H1 (cell line): ENCODE results near the gene PHETA1. TPM values are rescaled to one million over a fixed set of nuclear protein-coding genes. Genes with fewer than 3 reads are reported as not detected.

Experiments used
- BRCA1 ChIP-seq: IDR thresholded peaks from 2 replicates; pipeline ENCODE4 v1.6.1; 2012; ENCODE audit warnings: low read depth, low read length, improper control_type of control experiment
- SIX5 ChIP-seq: IDR thresholded peaks from 2 replicates; pipeline ENCODE4 v1.6.1; 2011; ENCODE audit warnings: mild to moderate bottlenecking, low read depth, low read length
- TBP ChIP-seq: IDR thresholded peaks from 2 replicates; pipeline ENCODE4 v1.6.1; 2011; ENCODE audit warnings: low read depth, low read length, improper control_type of control experiment
- TCF12 ChIP-seq: IDR thresholded peaks from 2 replicates; pipeline ENCODE4 v1.6.1; 2011; ENCODE audit warnings: low read depth, mild to moderate bottlenecking, low read length
- polyA plus RNA-seq, 7 experiments: library from polyadenylated mRNA; depleted of rRNA in 3 of 7; stranded (reverse) in 5 of 7; unstranded in 2 of 7; fragments of >200 nt in 5 of 7; fragments of 200-250 nt in 2 of 7; gene quantifications; 1 replicate in 5 of 7; 2 replicates in 1 of 7; 4 replicates in 1 of 7; pipeline versions ENCODE4 v1.2.1 to v1.2.3, GENCODE V29; 2011 to 2013; ENCODE audit warnings: missing spikeins in 2 of 7, mixed read lengths in 2 of 7
- total RNA-seq: library from RNA; stranded (reverse); fragmentation: NEBNext Ultra II Directional; extraction: Animal tissue kit (Norgen Biotek cat#: 25700); gene quantifications from 2 replicates; pipeline ENCODE4 v1.2.1, GENCODE V29; 2021

PHETA1 gene
- total and polyA plus RNA-seq, 2 of the 8 experiments (the other 6 are each of a cell fraction or from before 2014, with no cell fraction given), result 5.2 to 12.3 TPM

DNA sequence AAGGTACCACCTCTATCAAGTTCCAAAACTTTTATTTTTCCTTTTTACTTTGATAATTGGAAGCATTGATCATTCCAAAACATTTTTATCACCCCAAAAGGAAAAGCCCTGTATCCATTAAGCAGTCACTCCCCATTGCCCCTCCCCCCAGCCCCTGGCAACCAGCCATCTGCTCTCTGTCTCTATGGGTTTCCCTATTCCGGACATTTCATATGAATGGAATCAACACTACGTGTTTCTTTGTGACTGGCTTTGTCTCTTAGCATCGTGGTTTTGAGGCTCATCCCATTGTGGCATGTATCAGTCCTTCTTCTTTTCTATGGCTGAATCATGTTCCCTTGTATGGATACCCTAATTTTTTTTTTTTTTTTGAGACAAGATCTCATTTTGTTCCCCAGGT lies 18.0 kb upstream of the PHETA1 start (continued):
- TF ChIP-seq SIX5 (no peak), BRCA1 (no peak), TCF12 (no peak), TBP (no peak)
